Measurements from ENCODE around the gene CACNA1F. TPM values are rescaled to one million over a fixed set of nuclear protein-coding genes. Genes with fewer than 3 reads are reported as not detected.

The CACNA1F gene
- total RNA-seq, 1 experiment from 2014 or later = 0.05 TPM

- Mint-ChIP-seq H3K27me3 (ENCODE audit: insufficient read depth, unreplicated experiment) (no peaks in the 10 kb centered on the region), H3K4me3 (ENCODE audit: unreplicated experiment) (peak within 1 kb of the TSS; percentile 54), H3K27ac (ENCODE audit: unreplicated experiment) (peak within 1 kb of the TSS; percentile 26), H3K9me3 (ENCODE audit: unreplicated experiment) (no peaks in the 10 kb centered on the region), H3K4me1 (ENCODE audit: low read depth, unreplicated experiment) (peaks cover 18% of the 10 kb centered on the region), H3K36me3 (ENCODE audit: insufficient read depth, unreplicated experiment) (peaks cover 20% of the 10 kb centered on the region)
- H3K4me1 ChIP-seq = peaks cover 16% of the 10 kb centered on the region; the same call in 1 of the 2 replicates
- DNase-seq = peak; percentile 90 to 92
- no peaks in the 10 kb centered on the region for H3K36me3 ChIP-seq (ENCODE audit: control insufficient read depth, insufficient read depth, low read length)
- TSS peak; percentile 99 for BruUV-seq (replicated peaks)
- ChIA-PET CTCF (no interaction called here), POLR2A (interaction anchor here (1.0 kb wide), 1 partner anchor 9 kb away, joined by 5 read pairs; no protein-coding TSS in a partner anchor)
- intact Hi-C loops (cut with micrococcal nuclease; ENCODE audit: unreplicated experiment) = loop anchor here (2.0 to 10.0 kb wide), 2 partner anchors 69 to 635 kb away; partner anchors contain the start of gene PPP1R3F
- peak within 1 kb of the TSS; percentile 52 for H3K4me3 ChIP-seq (ENCODE audit: low read depth, low read length)
- TF ChIP-seq CTCF (IDR thresholded peaks at IDR 0.05; ENCODE audit: insufficient read depth in 1 of 2, low read depth in 1 of 2, low read length in 1 of 2, severe bottlenecking in 1 of 2, unreplicated experiment in 1 of 2) = no peak
- H3K9me3 ChIP-seq = no peaks in the 10 kb centered on the region
- no peaks in the 10 kb centered on the region for H3K27me3 ChIP-seq (replicated peaks; ENCODE audit: control insufficient read depth, insufficient read depth, low read length)
Observed at GRCh38 chrX:49199906-49200771, 33.0 kb downstream of the CACNA1F start, which contains the start of gene SYP. Gene SYP (minus strand): TSS chrX:49200193. CDS start chrX:49200186, 7 bp downstream.

- POLR2A ChIA-PET = no interaction called here
- Mint-ChIP-seq H3K9me3 (ENCODE audit: unreplicated experiment) (no peaks in the 10 kb centered on the region), H3K4me3 (ENCODE audit: unreplicated experiment) (peak overlapping the region; percentile 54)
Observed at GRCh38 chrX:49199315-49199595, 33.9 kb downstream of the CACNA1F start.

More at GRCh38 chrX:49199315-49199595, 33.9 kb downstream of the CACNA1F start:
- Histone ChIP-seq H3K4me1 (peaks cover 16% of the 10 kb centered on the region; the same call in 1 of the 2 replicates), H3K27me3 (replicated peaks; ENCODE audit: control insufficient read depth, insufficient read depth, low read length) (no peaks in the 10 kb centered on the region), H3K36me3 (ENCODE audit: control insufficient read depth, insufficient read depth, low read length) (no peaks in the 10 kb centered on the region), H3K4me3 (ENCODE audit: low read depth, low read length) (peak overlapping the region; percentile 52), H3K9me3 (no peaks in the 10 kb centered on the region)
- H3K27me3 Mint-ChIP-seq (ENCODE audit: insufficient read depth, unreplicated experiment) = no peaks in the 10 kb centered on the region
- H3K4me1 Mint-ChIP-seq (ENCODE audit: low read depth, unreplicated experiment) = peaks cover 22% of the 10 kb centered on the region
- CTCF ChIA-PET = no interaction called here
- H3K36me3 Mint-ChIP-seq (ENCODE audit: insufficient read depth, unreplicated experiment) = peaks cover 26% of the 10 kb centered on the region
- DNase-seq = no peak
- no peak for TF ChIP-seq CTCF (IDR thresholded peaks at IDR 0.05; ENCODE audit: insufficient read depth in 1 of 2, low read depth in 1 of 2, low read length in 1 of 2, severe bottlenecking in 1 of 2, unreplicated experiment in 1 of 2)
- peak overlapping the region; percentile 26 for H3K27ac Mint-ChIP-seq (ENCODE audit: unreplicated experiment)
- BruUV-seq (replicated peaks) = no TSS peak
- intact Hi-C loops (cut with micrococcal nuclease; ENCODE audit: unreplicated experiment) = loop anchor here (10.0 kb wide), 1 partner anchor 636 kb away; no protein-coding TSS in a partner anchor
